ENCODE measurements around the gene PTPRH. TPM values are rescaled to one million over a fixed set of nuclear protein-coding genes. Genes with fewer than 3 reads are reported as not detected.

Gene PTPRH
- total RNA-seq, 6 experiments from 2014 or later: 4.2 to 25.9 (median 12.9) TPM

- Histone ChIP-seq H3K27ac (no peak overlapping the region), H3K36me3 (peaks cover 0 to 55% (median 22%) of the 10 kb centered on the region in 4 donors), H3K4me3 (no peak overlapping the region), H3K27me3 (no peaks in the 10 kb centered on the region), H3K9me3 (no peaks in the 10 kb centered on the region), H3K4me1 (peaks cover 0 to 13% (median 5%) of the 10 kb centered on the region in 4 donors)
- no peak for TF ChIP-seq POLR2A (IDR thresholded peaks at IDR 0.05)
- TF ChIP-seq, protein P1, sequence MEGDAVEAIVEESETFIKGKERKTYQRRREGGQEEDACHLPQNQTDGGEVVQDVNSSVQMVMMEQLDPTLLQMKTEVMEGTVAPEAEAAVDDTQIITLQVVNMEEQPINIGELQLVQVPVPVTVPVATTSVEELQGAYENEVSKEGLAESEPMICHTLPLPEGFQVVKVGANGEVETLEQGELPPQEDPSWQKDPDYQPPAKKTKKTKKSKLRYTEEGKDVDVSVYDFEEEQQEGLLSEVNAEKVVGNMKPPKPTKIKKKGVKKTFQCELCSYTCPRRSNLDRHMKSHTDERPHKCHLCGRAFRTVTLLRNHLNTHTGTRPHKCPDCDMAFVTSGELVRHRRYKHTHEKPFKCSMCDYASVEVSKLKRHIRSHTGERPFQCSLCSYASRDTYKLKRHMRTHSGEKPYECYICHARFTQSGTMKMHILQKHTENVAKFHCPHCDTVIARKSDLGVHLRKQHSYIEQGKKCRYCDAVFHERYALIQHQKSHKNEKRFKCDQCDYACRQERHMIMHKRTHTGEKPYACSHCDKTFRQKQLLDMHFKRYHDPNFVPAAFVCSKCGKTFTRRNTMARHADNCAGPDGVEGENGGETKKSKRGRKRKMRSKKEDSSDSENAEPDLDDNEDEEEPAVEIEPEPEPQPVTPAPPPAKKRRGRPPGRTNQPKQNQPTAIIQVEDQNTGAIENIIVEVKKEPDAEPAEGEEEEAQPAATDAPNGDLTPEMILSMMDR (IDR thresholded peaks at IDR 0.05): no peak
- DNase-seq (no peak), ATAC-seq (no peak)
- intact Hi-C loops (cut with DNase I): no loop called here
- 80% methylated on average over 4 of the region's 12 CpGs for WGBS (ENCODE audit: insufficient coverage, low coverage, low lambda C conversion rate, missing lambda C conversion rate)
These were observed 22.9 kb upstream of the PTPRH start for GRCh38 chr19:55232286-55232602.

- ATAC-seq (no peak), DNase-seq (no peak)
- TF ChIP-seq POLR2A (IDR thresholded peaks at IDR 0.05): no peak
- TF ChIP-seq, protein P1 (IDR thresholded peaks at IDR 0.05): no peak
- intact Hi-C loops (cut with DNase I): no loop called here
- Histone ChIP-seq H3K36me3 (peaks cover 0 to 54% (median 19%) of the 10 kb centered on the region in 4 donors), H3K4me1 (peaks cover 0 to 13% (median 5%) of the 10 kb centered on the region in 4 donors), H3K27me3 (no peaks in the 10 kb centered on the region), H3K27ac (no peak overlapping the region), H3K9me3 (no peaks in the 10 kb centered on the region), H3K4me3 (no peak overlapping the region)
- WGBS (ENCODE audit: insufficient coverage, low coverage, low lambda C conversion rate, missing lambda C conversion rate): 80% methylated on average over 1 of the region's 30 CpGs
These were observed 22.3 kb upstream of the PTPRH start for GRCh38 chr19:55231391-55232285.

DNA sequence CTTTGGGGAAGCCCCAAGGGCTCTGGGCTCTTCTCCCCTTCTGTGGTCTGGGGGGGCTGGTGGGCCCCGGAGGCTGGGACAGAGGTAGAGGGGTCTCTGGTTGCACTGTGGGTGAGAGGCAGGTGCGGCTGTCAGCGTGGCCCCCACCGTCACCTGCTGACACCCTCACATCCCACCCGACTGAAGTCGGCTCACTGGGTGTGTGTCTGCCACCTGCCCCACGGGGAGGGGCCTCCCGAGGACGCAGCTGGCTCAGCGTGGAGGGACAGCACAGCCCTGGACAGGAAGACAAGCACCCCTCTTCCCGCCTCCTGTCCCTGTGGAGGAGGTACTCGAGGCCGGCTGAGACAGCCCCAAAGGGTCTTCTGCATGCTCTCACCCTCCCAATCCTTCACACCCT, 21.5 kb upstream of the PTPRH start:
- no peak for DNase-seq
- Histone ChIP-seq H3K27ac (no peak overlapping the region), H3K4me1 (peaks cover 0 to 13% (median 5%) of the 10 kb centered on the region in 4 donors), H3K4me3 (no peak overlapping the region), H3K27me3 (no peaks in the 10 kb centered on the region), H3K9me3 (no peaks in the 10 kb centered on the region), H3K36me3 (peaks cover 0 to 45% (median 15%) of the 10 kb centered on the region in 4 donors)
- no CpG with 5 or more reads among the region's 13 CpGs for WGBS (ENCODE audit: insufficient coverage, low coverage, low lambda C conversion rate, missing lambda C conversion rate)
- intact Hi-C loops (cut with DNase I): no loop called here
- ATAC-seq: no peak
- TF ChIP-seq, protein P1 (IDR thresholded peaks at IDR 0.05): no peak
- TF ChIP-seq POLR2A (IDR thresholded peaks at IDR 0.05): no peak

- Histone ChIP-seq H3K27ac (no peak overlapping the region), H3K9me3 (no peaks in the 10 kb centered on the region), H3K36me3 (peaks cover 0 to 45% (median 15%) of the 10 kb centered on the region in 4 donors), H3K27me3 (no peaks in the 10 kb centered on the region), H3K4me3 (no peak overlapping the region), H3K4me1 (peaks cover 0 to 13% (median 5%) of the 10 kb centered on the region in 4 donors)
- intact Hi-C loops (cut with DNase I): no loop called here
- DNase-seq (no peak), ATAC-seq (no peak)
- 81% methylated on average over 6 of the region's 13 CpGs for WGBS (ENCODE audit: insufficient coverage, low coverage, low lambda C conversion rate, missing lambda C conversion rate)
- no peak for TF ChIP-seq POLR2A (IDR thresholded peaks at IDR 0.05)
- TF ChIP-seq, protein P1 (IDR thresholded peaks at IDR 0.05): no peak
These were observed 21.0 kb upstream of the PTPRH start for GRCh38 chr19:55230329-55230728.

Measured in right lobe of liver (tissue), 6 donors.